Limb (tissue), 2 donors: ENCODE results near the gene MAD1L1.
"Not testable (repeated sequence)": the region's sequence is repeated elsewhere in the genome, so short reads cannot be mapped to it uniquely, and the experiment has no call there.

ENCODE experiments used
- DNase-seq, 2 donors: peaks; one replicate each; pipeline ENCODE4 v3.0.0-alpha.2; 2016; ENCODE audit errors: extremely low spot score in 2 of 2

Gene MAD1L1

DNA sequence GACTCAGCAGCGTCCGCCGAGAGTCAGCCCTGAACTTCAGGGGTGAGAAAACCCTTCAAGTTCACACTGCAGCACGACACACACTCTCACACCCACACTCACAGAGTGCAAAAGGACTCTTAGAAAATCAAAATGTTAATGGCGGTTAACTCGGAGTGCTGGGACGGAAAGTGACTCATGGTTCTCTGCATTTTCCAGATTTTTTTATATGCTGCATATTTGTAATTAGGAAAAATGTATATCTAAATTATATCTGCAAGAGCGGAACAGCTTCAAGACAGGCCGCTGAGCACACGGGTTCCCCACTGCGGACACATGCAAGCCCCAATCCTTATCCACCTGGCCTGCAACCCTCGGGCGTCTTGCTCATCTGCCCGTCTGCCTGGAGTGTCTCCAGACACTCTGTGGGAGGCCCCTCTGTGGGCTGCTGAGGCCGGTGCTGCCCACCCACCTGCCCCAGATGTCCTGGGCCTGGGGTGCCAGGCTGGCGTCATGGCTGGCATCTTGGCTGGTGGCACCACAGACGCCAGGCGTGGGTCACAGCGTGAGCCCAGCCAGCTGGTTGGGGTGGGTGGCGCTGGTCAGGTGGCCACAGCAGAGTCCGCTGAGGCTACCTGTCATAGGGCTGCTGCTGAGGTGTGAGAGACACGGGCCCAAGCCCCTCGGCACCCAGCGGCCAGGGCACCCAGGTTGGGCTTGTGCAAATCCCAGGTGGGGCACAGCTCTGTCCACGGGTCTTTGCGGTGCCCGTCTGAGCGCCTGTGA is 407.7 kb downstream of the MAD1L1 start:
- not testable (repeated sequence) for DNase-seq

DNA sequence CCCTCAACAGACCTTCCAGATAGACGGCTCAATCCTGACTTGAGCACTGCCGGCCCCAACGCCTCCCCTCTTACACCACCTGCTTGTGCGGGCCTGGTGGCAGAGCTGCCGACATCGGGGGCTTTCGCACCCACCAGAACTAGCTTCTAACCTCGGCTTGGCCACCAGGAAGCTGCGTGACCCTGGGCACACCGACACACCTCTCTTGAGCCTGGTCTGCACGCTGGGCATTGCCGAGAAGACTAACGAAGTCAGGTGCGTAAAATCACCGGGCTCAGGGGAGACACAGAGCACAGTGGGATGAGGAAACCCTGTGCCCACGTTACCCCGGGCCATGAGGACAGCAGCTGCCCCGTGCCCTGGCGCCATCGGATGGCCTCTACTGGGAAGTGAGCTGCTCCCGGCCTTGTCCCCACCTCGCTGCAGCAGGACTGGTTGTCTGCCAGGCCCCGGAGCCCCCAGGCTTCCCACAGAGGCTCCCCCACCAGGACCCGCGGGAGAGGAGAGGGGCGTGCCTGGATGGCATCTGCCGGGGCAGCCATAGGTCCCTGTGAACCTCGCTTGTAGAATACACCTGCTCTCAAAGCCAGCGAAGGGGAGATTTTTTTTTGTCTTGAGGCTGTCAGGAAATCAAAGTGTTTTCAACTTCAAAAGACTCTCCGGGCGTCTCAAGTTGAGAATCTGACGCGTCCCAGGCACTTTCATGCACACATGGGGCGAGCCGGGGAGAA is 408.4 kb downstream of the MAD1L1 start:
- DNase-seq = not testable (repeated sequence)

GRCh38 chr7:1823376-1824150 is 409.2 kb downstream of the MAD1L1 start:
- no peak for DNase-seq

- peak in 1 of 2 donors; percentile 46 for DNase-seq
Observed at GRCh38 chr7:1819259-1819841, 413.4 kb downstream of the MAD1L1 start.

DNA sequence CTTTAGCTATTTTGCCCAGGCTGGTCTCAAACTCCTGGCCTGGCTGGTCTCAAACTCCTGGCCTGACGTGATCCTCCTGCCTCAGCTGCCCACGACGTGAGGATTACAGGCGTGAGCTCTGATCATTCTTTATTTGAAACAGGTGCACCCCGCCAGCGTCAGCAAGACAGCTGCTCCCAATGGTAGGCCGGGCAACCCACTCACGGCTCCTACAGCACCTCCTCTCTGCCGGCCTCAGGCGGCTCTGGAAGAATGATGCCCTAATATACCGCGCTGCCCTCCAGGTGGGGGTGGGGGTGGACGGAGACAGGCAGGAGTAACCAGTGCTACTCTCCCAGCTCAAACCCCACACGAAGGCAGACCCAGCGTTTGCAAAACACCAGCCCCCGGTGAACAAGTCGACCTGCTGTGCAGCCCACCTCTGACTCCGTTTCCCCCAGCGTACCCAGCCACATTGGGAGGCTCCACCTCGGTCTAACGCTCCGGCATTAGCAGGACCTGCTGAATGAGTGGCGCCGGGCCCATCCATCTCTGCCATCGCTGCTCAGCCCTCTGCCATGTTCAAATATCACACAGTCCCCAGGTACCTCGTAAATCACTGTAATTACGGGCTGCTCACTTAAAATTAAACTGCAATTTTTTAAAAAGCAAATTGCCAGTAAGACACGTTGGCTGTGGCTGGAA is 414.0 kb downstream of the MAD1L1 start:
- DNase-seq = peak in 1 of 2 donors; percentile 41

GRCh38 chr7:1817061-1817712 is 415.6 kb downstream of the MAD1L1 start:
- DNase-seq = no peak

- DNase-seq = not testable (repeated sequence)
Observed at GRCh38 chr7:1816451-1816850, 416.3 kb downstream of the MAD1L1 start.

- peak in 1 of 2 donors; percentile 43 for DNase-seq
Observed at GRCh38 chr7:1815551-1816281, 417.0 kb downstream of the MAD1L1 start.

- DNase-seq = peak; percentile 27 to 57
Observed at GRCh38 chr7:1815051-1815481, 417.7 kb downstream of the MAD1L1 start.

- DNase-seq = no peak
Observed at GRCh38 chr7:1814089-1814811, 418.5 kb downstream of the MAD1L1 start.

DNA sequence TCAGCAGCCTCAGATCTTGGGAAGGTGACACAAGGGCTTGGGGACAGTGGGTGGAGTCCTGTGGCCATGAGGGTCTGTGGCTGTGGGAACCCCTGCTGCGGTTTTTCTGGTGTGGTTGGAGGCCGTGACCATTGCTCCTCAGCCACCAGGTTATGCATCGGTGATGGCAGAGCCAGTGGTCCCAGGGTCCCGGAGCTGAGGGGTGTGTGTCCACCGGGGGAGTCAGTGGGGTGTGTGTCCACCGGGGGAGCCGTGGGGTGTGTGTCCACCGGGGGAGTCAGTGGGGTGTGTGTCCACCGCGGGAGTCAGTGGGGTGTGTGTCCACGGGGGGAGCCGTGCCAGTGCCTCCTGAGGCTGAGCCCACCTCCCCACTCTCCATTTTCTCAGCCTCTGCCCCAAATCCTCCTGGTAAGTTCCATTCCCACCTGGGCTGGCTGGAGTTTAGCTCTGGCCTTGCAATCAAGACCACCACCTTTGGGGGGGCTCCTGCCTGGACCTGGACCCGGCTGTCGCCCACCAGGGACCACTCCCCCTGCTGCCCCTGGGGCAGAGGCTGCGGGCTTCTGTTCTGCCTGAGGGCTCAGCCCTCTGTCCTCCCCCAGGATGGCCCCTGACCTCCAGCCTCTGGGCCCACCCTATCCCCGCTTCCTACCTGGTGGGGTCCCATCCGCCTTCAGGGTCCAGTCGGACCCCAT is 419.2 kb downstream of the MAD1L1 start:
- DNase-seq = no peak

DNA sequence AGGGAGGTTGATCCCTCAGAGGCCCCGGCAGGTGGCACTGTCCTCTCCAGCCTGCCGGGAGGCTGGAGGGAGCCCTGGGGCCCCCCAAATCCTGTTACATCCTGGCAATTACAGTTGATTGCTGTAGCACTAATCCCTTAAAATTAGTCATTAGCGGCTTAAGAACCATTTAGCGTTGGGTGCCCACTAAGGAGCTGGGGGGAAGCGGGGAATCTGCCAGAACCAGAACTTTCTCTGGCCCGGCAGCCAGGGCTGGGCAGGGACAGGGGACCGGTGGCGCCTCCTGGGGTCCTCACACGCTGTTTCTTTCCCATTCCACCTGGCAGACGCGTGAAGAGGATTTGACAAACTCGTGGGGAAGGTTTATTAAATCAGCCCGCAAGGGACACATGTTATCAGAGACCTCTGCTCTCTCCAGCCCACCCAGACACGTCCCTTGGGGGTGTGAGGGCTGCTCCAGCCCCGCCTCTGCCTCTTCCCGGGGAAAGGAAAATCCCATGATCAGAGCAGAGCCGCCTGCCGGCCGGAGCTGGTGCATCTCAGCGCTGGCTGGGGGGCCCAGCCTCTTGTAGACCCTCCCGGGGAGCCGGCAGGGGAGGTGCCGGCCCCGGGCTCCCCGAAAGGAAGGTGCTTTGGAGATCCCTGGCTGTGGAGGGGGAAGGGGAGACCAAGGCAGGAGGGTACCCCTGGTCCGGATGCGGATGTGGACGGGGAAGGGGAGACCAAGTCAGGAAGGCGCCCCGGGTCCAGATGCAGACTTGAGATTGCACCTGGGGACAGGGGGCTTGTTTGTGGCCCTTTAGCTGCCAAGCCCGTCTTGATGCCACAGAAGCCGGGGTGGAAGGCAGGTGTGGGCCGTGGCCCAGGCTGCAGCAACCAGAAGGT is 420.0 kb downstream of the MAD1L1 start:
- DNase-seq = peak in 1 of 2 donors; percentile 46

DNA sequence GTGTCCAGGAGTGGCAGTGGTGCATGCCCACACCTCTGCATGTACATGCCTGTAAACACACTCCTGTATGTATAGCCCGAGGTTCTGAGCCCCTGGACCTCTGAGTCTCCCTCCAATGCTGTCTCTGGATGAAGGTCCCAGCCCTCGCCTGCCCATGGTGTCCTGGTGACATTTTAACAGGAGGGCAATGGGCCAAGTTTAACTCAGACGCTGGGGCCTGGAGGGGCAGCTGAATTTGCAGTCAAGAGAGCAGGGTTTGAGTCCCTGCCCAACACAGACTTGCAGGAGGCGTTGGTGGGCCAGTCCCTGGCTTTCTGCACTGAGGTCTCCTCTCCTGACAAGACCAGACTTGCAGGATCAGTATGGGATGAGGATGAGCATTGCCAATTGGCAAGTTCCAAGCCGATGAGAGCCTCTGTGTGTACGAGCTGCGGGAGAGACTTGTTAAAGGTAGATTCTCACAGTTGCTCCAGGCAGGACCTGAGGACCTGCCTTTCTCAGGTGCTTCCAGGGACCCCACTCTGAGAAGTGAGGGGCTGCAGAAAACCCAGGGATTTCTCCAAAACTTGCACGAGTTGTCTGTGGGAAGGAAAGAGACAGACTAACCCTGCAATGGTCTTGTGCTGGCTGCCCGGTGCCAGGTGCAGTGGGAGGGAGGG is 420.8 kb downstream of the MAD1L1 start:
- DNase-seq = peak in 1 of 2 donors; percentile 39

DNA sequence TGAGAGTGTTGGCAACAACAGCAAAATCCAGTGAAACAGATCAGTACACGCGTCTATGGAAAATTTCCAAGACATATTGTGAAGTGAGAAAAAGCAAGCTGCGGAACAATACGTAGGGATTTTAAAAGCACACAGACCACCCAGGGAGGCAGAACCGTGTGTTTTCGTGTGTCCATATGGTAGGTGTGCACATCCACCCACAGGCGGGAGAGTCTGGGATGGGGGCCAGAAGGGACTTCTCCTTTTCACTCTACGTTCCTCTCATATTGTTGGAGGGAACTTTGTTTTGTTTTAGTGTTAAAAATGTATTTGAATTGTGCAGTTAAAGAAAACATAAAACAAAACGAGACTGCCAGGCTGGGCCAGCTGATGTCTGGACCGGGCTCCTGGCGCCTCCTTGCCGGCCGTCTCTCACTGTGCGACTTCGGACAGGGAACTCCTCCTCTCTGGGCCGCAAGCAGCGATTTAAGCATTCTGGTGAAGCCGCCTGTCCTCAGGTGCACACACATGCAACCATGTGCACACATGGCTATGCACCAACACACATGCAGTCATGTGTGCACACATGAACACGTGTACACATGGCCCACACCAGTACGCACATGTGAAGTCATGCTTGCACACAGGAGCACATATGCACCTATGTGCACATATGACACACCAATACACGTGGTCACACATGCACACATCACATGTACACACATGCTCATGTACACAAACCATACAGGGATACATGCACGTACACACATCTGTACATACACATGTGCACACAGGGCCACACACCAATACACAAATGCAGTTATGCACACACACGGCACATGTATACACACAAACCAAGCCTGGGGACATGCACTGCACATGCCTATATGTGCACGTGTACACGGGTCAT is 421.5 kb downstream of the MAD1L1 start:
- DNase-seq = peak; percentile 58 to 62

GRCh38 chr7:1810521-1810920 is 422.2 kb downstream of the MAD1L1 start:
- DNase-seq = peak in 1 of 2 donors; percentile 38
